HG03442 (cell line): Measurements from ENCODE around the gene MYH3.
"Not testable (repeated sequence)": the region's sequence is repeated elsewhere in the genome, so short reads cannot be mapped to it uniquely, and the experiment has no call there.

ENCODE experiments used
- ATAC-seq: cut with Tn5 transposase; IDR thresholded peaks from one replicate; pipeline ENCODE4 v1.9.1; 2021; ENCODE audit warnings: mild to moderate bottlenecking, moderate library complexity; ENCODE audit not compliant: unreplicated experiment

Gene MYH3

DNA sequence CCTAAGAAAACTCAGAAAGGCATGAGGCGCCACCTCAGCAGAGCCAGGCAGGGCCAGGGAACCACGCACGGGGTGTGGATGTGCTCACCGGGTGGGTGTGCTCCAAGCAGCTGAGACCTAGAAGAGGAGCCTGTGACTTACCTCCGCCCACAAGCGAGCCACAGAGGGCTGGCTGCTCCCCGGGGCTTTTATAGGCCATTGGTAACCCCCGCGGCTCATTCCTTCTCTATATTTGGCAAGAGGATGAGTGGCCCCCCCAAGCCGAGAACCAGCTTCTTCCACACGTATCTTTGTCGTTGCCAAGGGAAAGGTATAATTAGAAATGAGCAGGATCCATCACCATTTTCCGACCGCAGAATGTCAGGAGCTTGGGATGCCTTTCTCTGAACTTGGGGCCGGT lies at the start of gene MYH3:
MYH3 (minus strand) TSS at position 162 of the 400 bp plus-strand sequence. CDS start 2,245 bp downstream, outside the sequence.
- ATAC-seq: no peak

- ATAC-seq: no peak
Observed at GRCh38 chr17:10705727-10706126, 48.6 kb upstream of the MYH3 start.

GRCh38 chr17:10702574-10702973 lies 45.5 kb upstream of the MYH3 start:
- no peak for ATAC-seq

GRCh38 chr17:10699856-10700255 lies 42.7 kb upstream of the MYH3 start:
- ATAC-seq: no peak

DNA sequence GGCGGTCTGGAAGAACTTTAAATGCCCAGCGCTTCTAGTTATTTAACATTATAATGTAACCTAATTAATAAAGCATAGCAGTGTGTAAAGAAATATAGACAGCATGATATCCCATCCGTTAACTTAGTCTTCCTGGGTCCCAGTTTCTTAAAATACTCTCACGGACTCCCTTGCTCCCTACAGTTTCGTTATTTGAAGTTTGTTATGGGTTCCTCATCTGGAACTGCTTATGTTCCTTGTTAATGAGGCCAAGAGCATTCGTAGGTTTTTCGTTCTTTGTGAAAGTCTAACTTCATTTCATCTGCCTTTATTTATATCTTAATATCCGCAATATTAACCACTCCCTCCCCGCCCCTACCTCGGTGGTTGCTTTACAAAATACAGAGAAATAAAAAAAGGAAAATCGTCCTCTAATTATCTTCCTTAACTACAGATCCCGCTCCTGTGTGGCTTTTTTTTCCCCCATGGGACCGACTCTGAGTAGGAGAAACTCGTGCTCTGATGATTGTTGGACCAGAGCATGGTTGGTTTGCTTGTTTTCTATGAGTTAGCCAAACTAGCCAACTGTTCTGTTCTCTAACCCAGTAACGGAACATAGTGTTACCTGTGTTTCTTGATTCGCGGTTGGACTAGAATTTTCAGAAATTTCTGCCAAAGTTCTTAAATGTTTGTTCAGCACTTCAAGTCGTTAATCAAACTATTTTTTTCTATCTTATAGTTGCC lies 41.1 kb upstream of the MYH3 start:
- no peak for ATAC-seq

DNA sequence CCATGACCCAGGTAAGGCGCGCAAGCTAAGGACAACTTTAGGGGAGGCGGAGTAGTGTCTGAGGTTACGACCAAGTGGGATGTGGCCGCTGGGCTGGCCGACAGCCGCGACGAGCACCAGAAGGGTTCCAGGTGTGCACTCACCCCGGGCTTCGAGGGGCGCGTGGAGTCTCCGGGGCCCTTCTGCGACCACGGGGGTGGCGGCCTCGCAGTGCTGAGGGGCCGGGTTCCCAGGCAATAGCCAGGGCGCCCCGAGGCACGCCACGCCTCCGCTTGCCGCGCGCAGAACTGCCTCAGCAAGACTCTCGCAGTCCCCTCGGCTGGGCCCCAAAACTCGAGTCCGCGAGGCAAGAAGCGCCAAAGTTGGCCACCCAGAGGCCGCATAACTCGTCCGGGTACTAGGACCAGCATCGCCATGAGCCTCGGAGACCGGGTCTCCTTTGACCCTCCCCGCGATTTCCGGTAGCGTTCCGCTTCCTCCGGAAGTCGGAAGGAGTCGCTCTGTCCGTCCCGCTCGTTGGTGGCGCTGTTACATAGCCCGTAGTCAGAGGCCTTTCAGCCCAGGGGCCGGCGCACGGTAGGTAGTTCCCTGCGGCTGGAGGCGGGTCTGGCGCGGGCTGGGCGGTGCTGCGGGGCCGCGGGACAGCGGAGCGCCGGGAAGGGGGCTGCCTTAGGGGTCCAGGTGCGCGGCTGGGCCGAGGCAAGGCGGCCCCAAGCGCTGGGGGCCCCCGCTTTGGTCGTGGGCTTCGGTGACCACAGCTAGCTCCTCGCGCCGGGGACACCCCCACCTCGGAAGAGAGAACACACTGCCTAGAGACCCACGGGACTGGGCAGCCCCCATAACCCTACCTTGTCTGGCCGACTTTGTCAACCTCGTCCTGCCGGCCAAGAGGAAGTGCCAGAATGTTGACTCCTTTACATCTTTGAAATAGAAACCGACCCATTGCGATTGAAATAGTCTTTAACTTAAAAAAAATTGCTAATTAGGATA lies 40.3 kb upstream of the MYH3 start, which contains the start of the genes ADPRM and SCO1:
ADPRM (plus strand) TSS at position 503 of the 990 bp plus-strand sequence. CDS start 7,333 bp downstream, outside the sequence.
SCO1 (minus strand) TSS at position 442 of the 990 bp plus-strand sequence; CDS start at position 416, 26 bp downstream.
- ATAC-seq: peak; percentile 96

DNA sequence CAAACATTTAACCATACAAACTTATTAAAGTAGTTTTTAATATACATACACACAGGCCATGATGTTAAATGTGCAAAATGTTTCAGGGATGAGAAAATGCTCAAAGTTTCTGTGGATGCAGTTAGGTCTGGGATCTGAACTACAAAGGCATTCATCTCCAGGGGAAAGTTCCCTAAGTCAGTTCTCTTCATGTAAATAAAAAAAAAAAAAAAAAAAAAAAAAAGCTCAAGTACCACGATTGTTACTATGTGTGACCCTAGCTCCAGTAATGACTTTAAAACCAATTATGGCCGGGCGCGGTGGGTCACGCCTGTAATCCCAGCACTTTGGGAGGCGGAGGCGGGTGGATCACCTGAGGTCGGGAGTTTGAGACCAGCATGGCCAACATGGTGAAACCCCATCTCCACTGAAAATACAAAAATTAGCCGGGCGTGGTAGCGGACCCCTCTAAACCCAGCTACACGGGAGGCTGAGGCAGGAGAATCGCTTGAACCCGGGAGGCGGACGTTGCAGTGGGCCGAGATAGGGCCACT lies 38.8 kb upstream of the MYH3 start:
- ATAC-seq: not testable (repeated sequence)

DNA sequence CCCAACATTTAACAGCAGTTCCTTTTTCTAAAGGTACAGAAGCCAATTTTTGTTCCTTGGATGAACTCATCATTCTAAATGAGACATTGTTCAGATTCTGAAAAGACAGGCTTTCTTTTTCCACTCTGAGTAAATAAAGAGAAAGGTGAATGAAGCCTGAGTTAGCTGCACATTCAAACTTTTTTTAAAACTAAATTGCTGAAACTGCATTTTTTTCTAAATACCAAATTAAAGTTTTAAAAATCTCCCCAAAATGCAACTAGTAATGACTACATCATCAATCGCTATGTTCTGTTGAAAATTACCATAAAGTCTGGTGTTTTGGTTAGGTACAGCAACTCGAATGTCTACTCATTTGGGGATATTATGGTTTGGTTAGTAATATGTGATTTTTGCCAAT lies 30.4 kb upstream of the MYH3 start:
- no peak for ATAC-seq

DNA sequence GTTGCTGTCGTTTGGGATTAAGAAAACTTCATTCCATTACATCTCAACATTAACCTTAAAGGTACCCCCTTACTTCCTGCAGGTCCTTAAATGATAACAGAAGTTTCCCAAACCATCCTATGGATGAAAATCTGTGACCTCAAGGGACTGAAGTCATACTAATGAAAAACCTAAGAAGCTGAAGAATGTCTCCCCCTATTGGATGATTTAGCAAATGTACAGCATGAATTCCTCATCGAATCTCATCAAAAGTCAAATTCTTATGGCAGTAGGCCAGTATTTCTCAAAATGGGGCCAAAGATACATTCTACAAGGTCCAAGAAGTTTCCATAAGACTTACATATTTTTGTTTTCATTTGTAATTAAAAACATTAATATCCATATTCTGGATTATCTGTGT lies 26.7 kb upstream of the MYH3 start:
- no peak for ATAC-seq

DNA sequence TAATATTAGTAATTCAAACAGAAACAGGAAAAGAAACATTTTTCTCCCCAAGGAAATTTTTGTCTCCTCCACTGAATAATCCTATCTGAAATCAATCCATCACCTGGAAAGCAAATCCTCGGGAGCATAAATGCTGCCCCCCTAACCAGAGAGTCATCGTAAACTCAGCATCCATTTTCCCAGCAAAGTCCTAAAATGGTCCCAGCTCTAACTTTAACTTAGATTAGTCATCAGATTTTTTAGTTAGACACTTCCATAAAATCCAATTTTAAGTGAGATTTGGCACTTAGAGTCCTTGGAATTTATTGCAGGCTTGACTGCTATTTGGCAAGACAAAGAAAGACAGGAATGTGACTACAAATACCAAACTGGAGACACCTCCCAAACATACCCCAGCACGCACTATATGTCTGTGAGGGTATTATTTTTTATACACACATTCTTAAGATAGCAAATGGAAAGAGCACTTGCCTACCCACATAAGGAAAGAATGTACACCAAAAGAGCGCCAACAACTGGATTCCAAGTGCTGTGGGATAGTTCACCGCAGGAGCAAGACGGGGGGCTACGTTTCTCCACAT lies 24.8 kb upstream of the MYH3 start:
- no peak for ATAC-seq

DNA sequence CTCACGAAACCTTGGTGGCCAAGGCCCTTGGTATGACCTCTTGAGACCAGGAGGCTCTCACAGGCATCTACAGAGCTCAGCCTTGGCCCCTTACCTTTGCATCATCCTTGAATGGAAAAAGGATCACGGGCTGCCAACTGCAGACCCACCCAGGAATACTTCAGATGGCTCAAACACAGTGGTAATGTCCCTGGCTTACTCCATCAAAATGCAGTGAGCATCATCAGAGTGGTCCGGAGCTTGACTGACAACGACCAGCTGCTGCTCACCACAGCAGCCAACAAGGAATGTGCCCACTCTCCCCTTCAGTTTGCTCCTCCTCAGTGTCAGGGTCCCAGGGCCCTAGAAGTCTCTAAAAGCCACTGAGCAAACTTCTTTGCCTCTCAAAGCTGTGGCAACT lies 17.6 kb upstream of the MYH3 start:
- no peak for ATAC-seq

GRCh38 chr17:10673312-10673711 lies 16.2 kb upstream of the MYH3 start:
- ATAC-seq: no peak

DNA sequence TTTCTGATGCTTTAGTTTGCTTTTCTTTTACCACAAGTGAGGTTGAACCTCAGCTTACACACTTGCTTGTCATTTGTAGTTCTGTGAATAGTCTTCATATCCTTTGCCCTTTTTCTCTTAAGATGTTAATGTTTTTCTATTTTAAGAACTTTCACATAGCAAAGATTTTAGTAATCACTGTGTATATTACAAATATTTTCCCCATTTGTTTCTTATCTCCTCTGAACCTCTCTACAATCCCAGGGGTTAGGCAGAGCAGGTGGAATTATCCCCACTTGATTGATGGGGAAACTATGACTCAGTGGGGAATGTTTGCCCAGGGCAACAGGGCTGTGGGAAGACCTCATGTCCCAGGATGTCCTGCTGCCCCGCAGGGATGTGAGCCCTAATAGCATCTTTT lies 11.7 kb upstream of the MYH3 start:
- ATAC-seq: no peak

DNA sequence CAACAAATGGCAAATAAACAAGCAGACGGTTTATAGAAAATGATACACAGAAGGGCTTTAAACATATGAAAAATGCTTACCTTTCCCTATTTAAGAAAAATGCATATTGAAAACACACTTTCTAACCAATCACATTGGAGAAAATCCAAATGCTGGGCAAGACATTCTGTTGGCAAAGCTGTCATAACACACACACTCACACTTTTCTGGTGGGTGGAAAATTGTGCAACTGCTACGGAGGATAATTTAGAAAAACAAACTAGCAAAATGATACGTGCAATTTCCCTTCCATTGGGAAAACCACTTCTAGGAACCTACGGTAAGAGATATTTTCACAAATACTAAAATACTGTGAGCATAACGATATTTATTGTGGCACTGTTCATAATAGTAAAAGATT lies 9.8 kb upstream of the MYH3 start:
- no peak for ATAC-seq

GRCh38 chr17:10664571-10664970 lies 7.5 kb upstream of the MYH3 start:
- ATAC-seq: no peak

DNA sequence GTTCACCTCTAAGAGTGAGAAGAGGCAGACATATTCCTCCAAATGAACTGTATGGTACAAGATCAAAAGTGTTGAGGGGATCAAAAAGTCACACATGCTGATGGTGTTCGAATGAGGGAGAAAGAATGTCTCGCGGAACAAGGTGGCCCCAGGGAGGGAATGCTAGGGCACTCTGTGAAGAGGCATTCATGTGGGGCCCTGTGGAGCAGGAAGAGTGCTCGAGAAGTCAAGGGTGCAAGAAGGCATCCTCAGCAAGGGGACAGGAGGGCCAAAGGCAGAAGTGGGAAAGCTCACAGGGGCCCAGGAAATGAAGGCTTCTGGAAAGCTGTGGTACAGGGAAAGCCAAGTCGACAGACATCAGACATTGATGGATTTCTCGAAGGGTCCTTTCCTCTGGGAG lies 6.1 kb upstream of the MYH3 start:
- ATAC-seq: no peak

- ATAC-seq: no peak
Observed at GRCh38 chr17:10661437-10661836, 4.3 kb upstream of the MYH3 start.

DNA sequence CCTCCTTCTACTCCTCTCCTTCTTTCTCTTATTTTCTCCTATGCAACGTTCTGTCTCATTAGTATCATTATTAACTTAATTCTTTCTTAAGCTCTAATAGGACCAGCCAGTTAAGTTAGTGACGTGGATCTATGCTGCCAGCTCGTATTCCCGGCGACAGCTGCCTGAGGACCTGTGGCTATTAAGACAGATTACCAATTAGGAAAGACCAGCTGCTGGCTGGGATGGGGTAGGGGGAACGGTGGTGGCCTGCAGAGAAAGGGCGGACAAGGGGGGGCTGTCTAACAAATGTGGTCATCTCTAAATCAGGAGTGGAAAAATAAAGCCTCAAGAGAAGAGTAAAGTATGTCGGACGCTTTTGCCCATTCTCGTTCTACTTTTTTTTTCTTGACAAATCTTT lies 770 bp upstream of the MYH3 start:
- ATAC-seq: no peak

DNA sequence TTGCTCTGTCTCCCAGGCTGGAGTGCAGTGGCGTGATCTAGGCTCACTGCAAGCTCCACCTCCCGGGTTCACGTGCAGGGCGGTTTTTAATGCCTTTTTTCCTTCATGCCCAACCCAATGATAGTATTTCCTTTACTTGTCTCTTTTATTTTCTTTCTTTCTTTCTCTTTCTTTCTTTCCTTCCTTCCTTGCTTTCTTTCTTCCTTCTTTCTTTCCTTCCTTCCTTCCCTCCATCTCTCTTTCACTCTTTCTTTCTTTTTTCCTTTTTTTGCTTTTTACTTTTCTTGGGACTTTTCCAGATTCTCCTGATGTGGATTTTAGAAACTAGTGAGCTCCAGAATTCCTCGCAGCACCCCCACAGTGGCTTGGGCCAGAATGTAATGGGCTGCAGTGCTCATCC lies 3.1 kb downstream of the MYH3 start:
- no peak for ATAC-seq

GRCh38 chr17:10652984-10653659 lies 4.0 kb downstream of the MYH3 start:
- ATAC-seq: peak; percentile 71

DNA sequence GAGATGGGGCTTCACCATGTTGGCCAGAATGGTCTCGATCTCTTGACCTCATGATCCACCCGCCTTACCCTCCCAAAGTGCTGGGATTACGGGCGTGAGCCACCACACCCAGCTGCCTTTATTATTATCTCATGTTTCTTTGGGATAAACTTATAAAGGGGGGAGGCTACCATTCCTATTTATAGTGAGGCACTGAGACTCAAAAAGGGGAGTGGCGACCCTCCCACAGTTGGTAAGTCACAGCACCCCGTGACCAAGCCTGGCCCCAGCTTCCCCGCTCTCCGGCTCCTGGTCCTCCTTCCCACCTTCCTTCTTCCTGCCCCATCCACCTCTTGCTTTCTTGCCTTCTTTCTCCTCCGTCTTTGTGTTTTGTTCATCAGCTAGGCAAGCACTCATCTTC lies 5.2 kb downstream of the MYH3 start:
- ATAC-seq: no peak
